Astrocyte of the cerebellum (primary cell): Measurements from ENCODE around the gene ENPP7.
"Not testable (repeated sequence)": the region's sequence is repeated elsewhere in the genome, so short reads cannot be mapped to it uniquely, and the experiment has no call there.

Experiments
- DNase-seq: peaks from one replicate; pipeline ENCODE4 v3.0.0-alpha.2; 2011; ENCODE audit warnings: low read depth
- H3K4me3 ChIP-seq: 2 replicates; pipeline ENCODE4 v1.5.1; 2011; ENCODE audit warnings: mild to moderate bottlenecking, low read depth, low read length, moderate library complexity
- in situ Hi-C: cut with HindIII; loops from 2 replicates; pipeline ENCODE4 v1.10.0; 2017; ENCODE audit warnings: low sequenced_read_pairs
- TF ChIP-seq, protein P1 (sequence below): IDR thresholded peaks from 2 replicates; pipeline ENCODE4 v1.5.1; 2012; ENCODE audit warnings: low read length, low read depth, moderate library complexity, mild to moderate bottlenecking; ENCODE audit errors: missing control alignments

Gene ENPP7

DNA sequence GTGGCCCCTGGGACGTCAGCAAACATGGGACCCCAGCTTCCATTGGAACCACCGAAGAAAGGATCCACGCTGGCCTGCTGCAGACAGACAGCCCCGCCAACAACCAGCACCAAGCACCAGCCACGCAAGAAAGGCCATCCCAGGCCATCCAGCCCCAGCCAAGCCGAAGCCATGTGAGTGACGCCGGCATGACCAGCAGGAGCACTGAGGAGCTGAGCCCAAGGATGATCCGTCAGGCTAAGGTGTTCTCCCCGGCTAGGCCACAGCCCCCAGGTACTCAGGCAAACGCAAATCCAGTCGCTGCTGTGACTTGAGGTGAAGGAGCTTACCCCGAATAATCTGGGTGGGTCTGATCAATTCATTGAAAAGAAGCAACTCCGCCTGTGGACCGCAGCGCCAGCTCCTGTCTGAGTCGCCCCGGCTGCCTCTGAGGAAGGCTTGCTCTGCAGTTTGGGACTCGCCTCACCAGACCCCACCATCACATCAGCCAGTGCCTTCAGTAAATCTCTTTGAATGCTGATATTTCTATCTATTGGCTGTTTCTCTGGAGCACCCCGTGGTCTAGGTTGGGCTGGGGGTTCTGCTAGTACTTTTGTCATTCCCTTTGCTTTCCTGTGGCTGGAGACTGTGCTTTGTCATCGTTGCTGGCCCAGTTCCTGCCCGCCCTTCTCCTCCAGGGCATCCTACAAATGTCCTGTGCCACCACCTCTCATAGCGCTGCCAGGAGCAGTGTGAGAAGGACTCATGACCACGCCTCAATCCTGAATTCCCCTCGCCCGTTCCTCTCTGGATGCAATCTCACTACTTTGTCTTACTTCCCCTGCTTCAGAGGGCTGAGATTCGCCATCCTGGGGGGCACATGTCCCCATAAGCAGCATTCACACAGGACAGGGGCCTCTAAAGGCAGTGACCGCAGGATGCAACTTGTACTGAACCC is 39.1 kb downstream of the ENPP7 start:
- DNase-seq, result no peak
- H3K4me3 ChIP-seq, result no peak overlapping the region
- in situ Hi-C loops, result no loop called here
- TF ChIP-seq, protein P1, sequence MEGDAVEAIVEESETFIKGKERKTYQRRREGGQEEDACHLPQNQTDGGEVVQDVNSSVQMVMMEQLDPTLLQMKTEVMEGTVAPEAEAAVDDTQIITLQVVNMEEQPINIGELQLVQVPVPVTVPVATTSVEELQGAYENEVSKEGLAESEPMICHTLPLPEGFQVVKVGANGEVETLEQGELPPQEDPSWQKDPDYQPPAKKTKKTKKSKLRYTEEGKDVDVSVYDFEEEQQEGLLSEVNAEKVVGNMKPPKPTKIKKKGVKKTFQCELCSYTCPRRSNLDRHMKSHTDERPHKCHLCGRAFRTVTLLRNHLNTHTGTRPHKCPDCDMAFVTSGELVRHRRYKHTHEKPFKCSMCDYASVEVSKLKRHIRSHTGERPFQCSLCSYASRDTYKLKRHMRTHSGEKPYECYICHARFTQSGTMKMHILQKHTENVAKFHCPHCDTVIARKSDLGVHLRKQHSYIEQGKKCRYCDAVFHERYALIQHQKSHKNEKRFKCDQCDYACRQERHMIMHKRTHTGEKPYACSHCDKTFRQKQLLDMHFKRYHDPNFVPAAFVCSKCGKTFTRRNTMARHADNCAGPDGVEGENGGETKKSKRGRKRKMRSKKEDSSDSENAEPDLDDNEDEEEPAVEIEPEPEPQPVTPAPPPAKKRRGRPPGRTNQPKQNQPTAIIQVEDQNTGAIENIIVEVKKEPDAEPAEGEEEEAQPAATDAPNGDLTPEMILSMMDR, result no peak

DNA sequence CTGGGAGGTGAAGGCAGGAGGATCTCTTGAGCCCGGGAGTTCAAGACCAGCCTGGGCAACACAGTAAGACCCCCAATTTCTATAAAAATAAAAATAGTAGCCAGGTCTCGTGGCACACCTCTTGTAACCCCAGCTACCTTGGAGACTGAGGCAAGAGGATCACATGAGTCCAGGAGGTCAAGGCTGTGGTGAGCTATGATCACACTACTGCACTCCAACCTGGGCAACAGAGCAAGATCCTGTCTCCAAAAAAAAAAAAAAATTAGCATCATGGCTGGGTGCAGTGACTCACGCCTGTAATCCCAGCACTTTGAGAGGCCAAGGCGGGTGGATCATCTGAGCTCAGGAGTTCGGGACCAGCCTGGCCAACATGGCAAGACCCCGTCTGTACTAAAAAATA is 40.5 kb downstream of the ENPP7 start:
- TF ChIP-seq, protein P1, result no peak
- no peak overlapping the region for H3K4me3 ChIP-seq
- no peak for DNase-seq
- in situ Hi-C loops, result no loop called here

DNA sequence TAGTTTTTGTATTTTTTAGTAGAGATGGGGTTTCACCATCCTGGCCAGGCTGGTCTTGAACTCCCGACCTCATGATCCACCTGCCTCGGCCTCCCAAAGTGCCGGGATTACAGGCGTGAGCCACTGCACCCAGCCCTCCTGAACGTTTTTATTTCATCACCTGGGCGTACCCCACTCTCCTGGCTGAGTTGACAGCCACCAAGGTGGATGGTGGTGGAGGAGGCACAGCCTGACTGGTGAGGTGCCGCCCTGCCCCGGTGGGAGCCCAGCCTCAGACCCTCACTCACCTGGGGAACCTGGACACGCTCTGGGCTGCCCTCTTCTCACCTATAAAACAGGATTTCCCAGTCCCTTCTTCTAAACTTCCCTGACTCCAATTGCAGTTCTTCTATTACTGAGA is 42.0 kb downstream of the ENPP7 start:
- in situ Hi-C loops, DNase-seq: not testable (repeated sequence)

DNA sequence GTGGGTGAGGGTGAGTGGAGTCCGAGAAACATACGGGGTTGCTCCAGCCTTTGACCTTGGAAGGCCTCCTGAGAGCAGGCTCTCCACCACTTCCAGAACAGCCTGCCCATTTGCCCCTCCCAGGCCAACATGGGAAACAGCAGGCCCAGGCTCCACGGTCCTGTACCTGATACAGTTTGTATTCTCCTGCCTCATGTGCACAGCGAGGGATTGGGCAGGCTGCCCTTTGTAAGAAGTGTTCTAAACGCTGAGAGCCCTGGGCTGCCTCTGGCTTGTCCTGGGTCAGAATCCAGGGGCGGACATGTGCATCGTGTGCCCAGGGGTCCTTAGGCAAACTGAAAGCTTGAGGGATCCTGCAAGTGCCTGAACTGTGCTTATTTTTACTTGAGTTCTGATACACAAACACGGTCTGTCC is 43.8 kb downstream of the ENPP7 start:
- in situ Hi-C loops, result no loop called here
- no peak for DNase-seq
- H3K4me3 ChIP-seq, result no peak overlapping the region
- TF ChIP-seq, protein P1, result no peak

More for the DNA sequence above, 42.0 kb downstream of the ENPP7 start:
- H3K4me3 ChIP-seq, result not testable (repeated sequence)

DNA sequence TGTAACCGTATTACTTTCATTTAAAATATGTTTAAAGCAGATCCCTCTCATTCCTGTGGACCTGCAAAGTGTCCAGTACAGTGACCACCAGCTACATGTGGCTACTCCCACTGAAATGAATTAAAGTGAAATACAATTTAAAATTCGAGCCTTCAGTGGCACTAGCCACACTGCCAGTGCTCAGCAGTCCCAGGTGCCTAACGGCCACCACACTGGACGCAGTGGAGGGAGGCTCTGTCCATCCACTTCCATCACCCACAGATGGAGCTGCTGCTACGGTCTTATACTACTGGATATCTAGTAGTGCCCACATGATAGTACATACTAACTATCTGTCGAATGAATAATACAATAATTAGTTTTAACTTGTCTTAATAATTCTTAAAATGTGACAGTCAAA is 44.9 kb downstream of the ENPP7 start:
- DNase-seq, result no peak
- in situ Hi-C loops, result no loop called here
- H3K4me3 ChIP-seq, result no peak overlapping the region
- TF ChIP-seq, protein P1, result no peak

DNA sequence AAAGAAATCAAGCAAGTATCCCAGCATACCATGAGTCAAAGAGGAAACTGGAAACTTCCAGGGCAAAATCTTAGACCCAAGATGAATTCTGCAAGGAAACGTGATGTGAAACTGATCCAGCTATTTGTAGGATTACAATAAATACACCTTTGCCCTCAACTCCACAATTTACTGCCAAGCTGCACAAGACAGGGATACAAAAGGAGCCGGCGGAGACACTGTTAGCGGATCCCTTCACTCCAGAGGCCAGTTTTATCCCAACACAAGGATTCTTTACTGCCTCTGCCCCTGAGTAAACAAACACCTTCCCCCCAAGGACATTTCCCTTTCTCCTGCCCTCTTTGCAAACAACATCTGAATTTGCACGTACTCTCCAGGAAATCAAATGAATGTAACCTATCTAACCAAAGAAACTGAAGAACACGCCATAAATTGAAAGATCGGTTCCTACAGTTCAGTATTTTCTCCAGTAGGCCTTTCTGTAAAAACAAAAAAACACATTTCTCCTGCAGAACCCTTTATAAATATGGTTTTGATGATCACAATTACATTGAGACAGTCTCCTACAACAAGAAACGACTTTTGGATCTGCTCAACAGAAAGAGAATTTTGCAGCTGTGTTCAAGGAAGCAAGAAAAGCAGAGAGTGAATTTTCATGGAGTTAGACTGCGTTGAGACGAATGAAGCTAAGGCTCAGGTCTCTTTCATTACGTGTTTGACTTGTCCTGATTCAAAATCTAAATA is 45.8 kb downstream of the ENPP7 start:
- no peak for DNase-seq
- TF ChIP-seq, protein P1, result no peak
- in situ Hi-C loops, result no loop called here
- no peak overlapping the region for H3K4me3 ChIP-seq
